PC-9 (cell line): ENCODE measurements around the gene NLGN1.

Experiments
- EZH2 ChIP-seq: fragments of 200-600 bp; sonication (generic); IDR thresholded peaks from 2 replicates; pipeline ENCODE4 v1.8.0; 2017; ENCODE audit warnings: antibody characterized with exemption, low read depth
- TF ChIP-seq, protein P1 (sequence below): fragments of 200-600 bp; sonication (generic); conservative IDR thresholded peaks from 2 replicates; pipeline ENCODE4 v1.6.1; 2017; ENCODE audit warnings: mixed run types, antibody characterized with exemption, mild to moderate bottlenecking, moderate library complexity

DNA sequence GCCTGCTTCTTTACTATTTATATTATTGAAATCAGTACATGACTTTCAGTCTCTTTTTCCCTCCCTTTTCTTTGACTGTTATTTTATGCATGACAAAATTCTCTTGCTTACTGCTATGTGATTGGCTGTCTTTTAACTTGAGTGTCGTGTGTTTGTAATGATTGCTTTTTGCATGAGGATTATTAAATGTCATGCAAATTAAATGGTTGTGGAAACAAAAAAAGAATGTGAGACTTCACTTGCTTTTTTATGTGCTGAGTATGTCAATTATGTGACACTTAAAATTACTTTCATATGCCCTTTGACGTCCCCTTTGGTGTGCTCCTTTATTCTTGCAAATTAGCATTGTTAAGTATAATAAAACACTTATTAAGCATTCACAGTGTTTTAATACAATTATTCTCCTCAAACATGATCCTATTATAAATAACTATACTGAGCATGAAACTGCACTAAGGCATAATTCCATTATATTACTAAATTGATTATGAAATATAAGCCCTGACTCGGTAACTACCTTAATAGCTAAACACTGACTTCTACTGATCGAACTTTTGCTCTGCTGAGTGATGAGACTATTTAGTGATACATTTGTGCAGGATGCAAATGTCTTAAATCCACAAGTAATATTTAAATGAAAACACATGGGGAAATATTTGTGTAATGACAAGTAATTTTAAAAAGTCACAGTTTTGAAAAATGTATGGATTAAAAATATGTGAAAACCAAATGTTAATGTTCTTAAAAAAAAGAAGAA lies 401.7 kb downstream of the NLGN1 start:
- TF ChIP-seq, protein P1, sequence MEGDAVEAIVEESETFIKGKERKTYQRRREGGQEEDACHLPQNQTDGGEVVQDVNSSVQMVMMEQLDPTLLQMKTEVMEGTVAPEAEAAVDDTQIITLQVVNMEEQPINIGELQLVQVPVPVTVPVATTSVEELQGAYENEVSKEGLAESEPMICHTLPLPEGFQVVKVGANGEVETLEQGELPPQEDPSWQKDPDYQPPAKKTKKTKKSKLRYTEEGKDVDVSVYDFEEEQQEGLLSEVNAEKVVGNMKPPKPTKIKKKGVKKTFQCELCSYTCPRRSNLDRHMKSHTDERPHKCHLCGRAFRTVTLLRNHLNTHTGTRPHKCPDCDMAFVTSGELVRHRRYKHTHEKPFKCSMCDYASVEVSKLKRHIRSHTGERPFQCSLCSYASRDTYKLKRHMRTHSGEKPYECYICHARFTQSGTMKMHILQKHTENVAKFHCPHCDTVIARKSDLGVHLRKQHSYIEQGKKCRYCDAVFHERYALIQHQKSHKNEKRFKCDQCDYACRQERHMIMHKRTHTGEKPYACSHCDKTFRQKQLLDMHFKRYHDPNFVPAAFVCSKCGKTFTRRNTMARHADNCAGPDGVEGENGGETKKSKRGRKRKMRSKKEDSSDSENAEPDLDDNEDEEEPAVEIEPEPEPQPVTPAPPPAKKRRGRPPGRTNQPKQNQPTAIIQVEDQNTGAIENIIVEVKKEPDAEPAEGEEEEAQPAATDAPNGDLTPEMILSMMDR = no peak
- no peak for TF ChIP-seq EZH2
